ENCODE results near the gene NEUROD2. TPM values are rescaled to one million over a fixed set of nuclear protein-coding genes. Genes with fewer than 3 reads are reported as not detected.

Gene NEUROD2
- polyA plus RNA-seq, 1 of the 3 experiments (the other 2 are of a cell fraction) = not detected

DNA sequence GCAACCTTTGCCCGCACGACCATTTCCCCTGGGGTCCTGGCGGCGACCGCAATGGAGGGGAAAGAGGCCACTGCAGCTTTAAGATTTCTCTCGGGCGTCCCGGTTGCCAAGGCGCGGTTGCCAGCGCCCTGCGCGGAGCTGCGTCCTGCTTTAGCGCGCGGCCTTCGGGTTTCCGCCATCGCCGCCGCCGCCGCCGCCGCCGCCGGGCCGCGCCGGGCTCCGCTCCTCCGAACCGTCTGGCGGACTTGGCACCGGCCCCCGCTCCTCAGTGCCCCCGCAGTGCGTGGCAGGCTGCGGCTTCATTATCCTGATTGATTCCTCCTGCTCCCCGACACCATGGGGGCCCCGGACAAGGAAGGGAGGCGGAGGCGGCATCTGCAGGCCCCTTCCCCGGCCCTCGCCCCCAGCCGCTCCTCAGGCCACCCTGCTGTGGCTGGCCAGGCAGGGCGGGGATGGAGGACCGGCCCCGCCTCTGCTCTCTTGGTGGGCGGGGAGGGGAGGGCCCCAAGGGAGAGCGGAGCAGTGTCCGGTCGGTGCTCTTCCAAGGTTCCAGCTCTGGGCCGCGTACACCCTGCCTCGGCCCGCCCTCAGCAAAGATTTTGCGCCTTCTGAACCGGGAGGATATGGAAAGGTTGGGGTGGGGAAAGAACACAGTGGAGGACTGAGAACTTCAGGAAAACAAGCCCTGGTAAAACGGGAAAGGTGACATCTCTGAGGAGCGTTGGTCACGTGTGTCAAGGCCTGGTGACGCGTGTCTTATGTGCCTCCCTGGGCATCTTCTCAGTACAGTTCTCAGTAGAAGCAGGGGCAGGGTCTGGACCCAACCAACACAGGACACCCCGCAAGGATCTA is 34.0 kb downstream of the NEUROD2 start:
- POLR2A ChIA-PET = interaction anchor here (0.7 to 0.8 kb wide), 2 partner anchors 13 to 146 kb away, joined by 3 read pairs; no protein-coding TSS in a partner anchor
- H2AFZ ChIP-seq (ENCODE audit: low read depth) = peak overlapping the region; percentile 76
- TF ChIP-seq USF1 (IDR thresholded peaks at IDR 0.05; ENCODE audit: borderline replicate concordance, low read depth) (no peak), FOXM1 (IDR thresholded peaks at IDR 0.05; ENCODE audit: low read depth) (no peak), TAF1 (IDR thresholded peaks at IDR 0.05; ENCODE audit: borderline replicate concordance, low read depth, low read length) (peak; percentile 24; the same call in 1 of the 2 replicates), RXRA (IDR thresholded peaks at IDR 0.05; ENCODE audit: borderline replicate concordance, low read depth) (no peak), POLR2AphosphoS5 (IDR thresholded peaks at IDR 0.05; ENCODE audit: low read depth, low read length) (0 out of 2 replicates have a peak, but pooled peaks have one; percentile 24), SIN3A (IDR thresholded peaks at IDR 0.05; ENCODE audit: borderline replicate concordance, low read depth, low read length) (no peak), MEF2A (IDR thresholded peaks at IDR 0.05; ENCODE audit: borderline replicate concordance, low read depth) (no peak), YY1 (IDR thresholded peaks at IDR 0.05; ENCODE audit: low read depth) (peak; percentile 49; the same call in 1 of the 2 replicates), CHD2 (IDR thresholded peaks at IDR 0.05; ENCODE audit: low read length, partially characterized antibody) (no peak), MXI1 (IDR thresholded peaks at IDR 0.05; ENCODE audit: low read depth, low read length) (peak; percentile 58; the same call in 1 of the 2 replicates)
- H3K9me3 ChIP-seq = no peaks in the 10 kb centered on the region
- 17% methylated on average over 33 of the region's 66 CpGs for WGBS (ENCODE audit: low lambda C conversion rate)
- H3F3A ChIP-seq (replicated peaks; ENCODE audit: insufficient read depth) = peaks cover 7% of the 10 kb centered on the region
- peak overlapping the region; percentile 68 to 77; a peak in 3 of 4 replicates for H3K27ac ChIP-seq (ENCODE audit: low read depth in 2 of 2, low read length in 1 of 2)
- no peaks in the 10 kb centered on the region for H4K20me1 ChIP-seq (ENCODE audit: insufficient read depth)
- H3K4me2 ChIP-seq = peak overlapping the region; percentile 88
- H3K9ac ChIP-seq = peak overlapping the region; percentile 55; the same call in 1 of the 2 replicates
- no peaks in the 10 kb centered on the region for H3K79me2 ChIP-seq (ENCODE audit: insufficient read depth)
- peak overlapping the region; percentile 63 to 68 for H3K4me3 ChIP-seq (ENCODE audit: low read depth in 2 of 2, low read length in 1 of 2)
- H3K4me1 ChIP-seq (ENCODE audit: control insufficient read depth in 1 of 2, insufficient read depth in 2 of 2, low read depth in 1 of 2, low read length in 1 of 2) = peaks cover 0 to 8% of the 10 kb centered on the region in 2 experiments; a peak in 1 of 4 replicates
- no peaks in the 10 kb centered on the region for H3K27me3 ChIP-seq (ENCODE audit: insufficient read depth)
- H3K9me2 ChIP-seq = no peaks in the 10 kb centered on the region
- peaks cover 3 to 11% of the 10 kb centered on the region in 2 experiments for H3K36me3 ChIP-seq (replicated peaks in 1 of 2; ENCODE audit: control insufficient read depth in 1 of 2, insufficient read depth in 2 of 2, low read length in 1 of 2)
- peak; percentile 96 for DNase-seq
- CTCF ChIA-PET = interaction anchor here (0.8 to 10.3 kb wide), 6 partner anchors 8 to 156 kb away, joined by 3 to 93 read pairs (median 7); no protein-coding TSS in a partner anchor

DNA sequence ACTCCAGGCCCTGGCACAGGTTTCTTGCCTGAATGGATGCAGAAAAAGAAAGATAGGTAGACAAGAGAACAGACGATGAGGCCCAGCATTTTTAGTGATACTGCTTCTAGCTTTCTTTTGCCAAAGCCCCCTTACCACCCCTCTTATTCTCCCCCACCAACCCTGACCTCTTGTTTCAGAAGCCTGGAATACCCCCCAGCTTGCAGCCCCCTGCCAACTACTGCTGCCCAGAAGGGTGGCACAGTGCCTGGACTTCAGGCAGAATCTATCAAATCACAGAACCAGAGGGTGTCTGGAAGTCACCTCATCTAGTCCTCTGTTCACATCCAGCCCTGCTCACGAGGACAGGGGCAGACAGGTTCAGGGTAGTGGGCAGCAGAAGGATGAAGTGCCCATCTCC is 35.6 kb downstream of the NEUROD2 start:
- no peak overlapping the region for H3K27ac ChIP-seq (ENCODE audit: low read depth in 2 of 2, low read length in 1 of 2)
- WGBS (ENCODE audit: low lambda C conversion rate) = 100% methylated on average over 2 of the region's 2 CpGs
- H2AFZ ChIP-seq (ENCODE audit: low read depth) = no peak overlapping the region
- H3K27me3 ChIP-seq (ENCODE audit: insufficient read depth) = no peaks in the 10 kb centered on the region
- POLR2A ChIA-PET = no interaction called here
- H3K4me3 ChIP-seq (ENCODE audit: low read depth in 2 of 2, low read length in 1 of 2) = no peak overlapping the region
- H3K79me2 ChIP-seq (ENCODE audit: insufficient read depth) = no peaks in the 10 kb centered on the region
- TF ChIP-seq, protein P1, sequence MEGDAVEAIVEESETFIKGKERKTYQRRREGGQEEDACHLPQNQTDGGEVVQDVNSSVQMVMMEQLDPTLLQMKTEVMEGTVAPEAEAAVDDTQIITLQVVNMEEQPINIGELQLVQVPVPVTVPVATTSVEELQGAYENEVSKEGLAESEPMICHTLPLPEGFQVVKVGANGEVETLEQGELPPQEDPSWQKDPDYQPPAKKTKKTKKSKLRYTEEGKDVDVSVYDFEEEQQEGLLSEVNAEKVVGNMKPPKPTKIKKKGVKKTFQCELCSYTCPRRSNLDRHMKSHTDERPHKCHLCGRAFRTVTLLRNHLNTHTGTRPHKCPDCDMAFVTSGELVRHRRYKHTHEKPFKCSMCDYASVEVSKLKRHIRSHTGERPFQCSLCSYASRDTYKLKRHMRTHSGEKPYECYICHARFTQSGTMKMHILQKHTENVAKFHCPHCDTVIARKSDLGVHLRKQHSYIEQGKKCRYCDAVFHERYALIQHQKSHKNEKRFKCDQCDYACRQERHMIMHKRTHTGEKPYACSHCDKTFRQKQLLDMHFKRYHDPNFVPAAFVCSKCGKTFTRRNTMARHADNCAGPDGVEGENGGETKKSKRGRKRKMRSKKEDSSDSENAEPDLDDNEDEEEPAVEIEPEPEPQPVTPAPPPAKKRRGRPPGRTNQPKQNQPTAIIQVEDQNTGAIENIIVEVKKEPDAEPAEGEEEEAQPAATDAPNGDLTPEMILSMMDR (IDR thresholded peaks at IDR 0.05) = no peak
- no peak for TF ChIP-seq TCF12 (IDR thresholded peaks at IDR 0.05)
- no peak for TF ChIP-seq RXRA (IDR thresholded peaks at IDR 0.05; ENCODE audit: borderline replicate concordance, low read depth)
- TF ChIP-seq EZH2phosphoT487 (IDR thresholded peaks at IDR 0.05; ENCODE audit: borderline replicate concordance, low read depth) = no peak
- DNase-seq = no peak
- peaks cover 7% of the 10 kb centered on the region for H3F3A ChIP-seq (replicated peaks; ENCODE audit: insufficient read depth)
- H3K9ac ChIP-seq = no peak overlapping the region
- no peaks in the 10 kb centered on the region for H3K9me3 ChIP-seq
- H4K20me1 ChIP-seq (ENCODE audit: insufficient read depth) = no peaks in the 10 kb centered on the region
- H3K4me2 ChIP-seq = no peak overlapping the region
- H3K4me1 ChIP-seq (ENCODE audit: control insufficient read depth in 1 of 2, insufficient read depth in 2 of 2, low read depth in 1 of 2, low read length in 1 of 2) = peaks cover 0 to 8% of the 10 kb centered on the region in 2 experiments; a peak in 1 of 4 replicates
- CTCF ChIA-PET = interaction anchor here (0.7 to 10.3 kb wide), 5 partner anchors 11 to 50 kb away, joined by 3 to 93 read pairs (median 4); no protein-coding TSS in a partner anchor
- H3K9me2 ChIP-seq = no peaks in the 10 kb centered on the region
- H3K36me3 ChIP-seq (replicated peaks in 1 of 2; ENCODE audit: control insufficient read depth in 1 of 2, insufficient read depth in 2 of 2, low read length in 1 of 2) = peaks cover 6 to 21% of the 10 kb centered on the region in 2 experiments
